Erythroblast (primary cell): Measurements from ENCODE around the gene PLIN1.
A peak's percentile ranks its signal among the peaks of the same experiment; 100 is the strongest.

Experiments
- DNase-seq, 2 experiments: peaks; one replicate each; lab custom pipeline; 2025; lab: John Stamatoyannopoulos, UW
- GATA1 ChIP-seq: IDR thresholded peaks from 2 replicates; pipeline ENCODE4 v1.6.1; 2011; ENCODE audit warnings: low read depth, mild to moderate bottlenecking, control low read depth, low read length, moderate library complexity
- POLR2A ChIP-seq: IDR thresholded peaks from 2 replicates; pipeline ENCODE4 v1.6.1; 2011; ENCODE audit warnings: mild to moderate bottlenecking, low read length

PLIN1 gene

GRCh38 chr15:89652666-89653065, 26.5 kb downstream of the PLIN1 start:
- TF ChIP-seq GATA1 (no peak), POLR2A (no peak)
- DNase-seq, result no peak

- DNase-seq, result no peak
- TF ChIP-seq GATA1, result no peak
- TF ChIP-seq POLR2A, result no peak
Measured at GRCh38 chr15:89652131-89652530, 27.0 kb downstream of the PLIN1 start.

- DNase-seq, result no peak
- TF ChIP-seq GATA1 (no peak), POLR2A (no peak)
Measured at GRCh38 chr15:89649716-89650115, 29.5 kb downstream of the PLIN1 start.

DNA sequence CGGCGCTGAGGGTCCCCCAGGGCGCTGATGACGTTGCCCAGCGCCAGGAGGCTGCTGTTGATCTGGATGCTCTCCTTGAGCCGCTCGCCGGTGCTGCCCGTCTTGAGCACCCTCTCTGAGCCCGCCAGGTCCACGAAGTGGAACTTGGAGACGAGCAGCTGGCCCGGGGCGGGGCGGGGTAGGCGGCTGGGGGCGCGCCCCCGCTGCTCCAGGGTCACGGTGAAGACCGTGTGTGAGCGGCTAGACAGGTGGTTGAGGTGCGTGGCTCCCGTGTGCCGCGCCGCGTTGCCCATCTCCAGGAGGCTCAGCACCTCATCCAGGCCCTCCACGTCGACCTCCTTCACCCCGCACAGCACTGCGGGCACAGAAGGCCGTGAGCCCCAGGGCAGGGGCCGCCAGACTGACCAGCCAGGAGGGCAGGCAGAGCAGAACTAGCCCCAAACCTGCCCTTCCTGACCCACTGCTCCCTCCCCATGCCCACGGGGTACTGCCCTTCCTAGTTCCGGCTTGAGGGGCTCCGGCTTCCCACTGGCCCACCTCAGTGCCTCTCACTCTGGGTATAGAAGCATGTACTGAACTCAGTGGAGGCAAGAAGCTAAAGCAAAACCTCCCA, 30.0 kb downstream of the PLIN1 start:
- no peak for TF ChIP-seq POLR2A
- TF ChIP-seq GATA1, result no peak
- DNase-seq, result no peak

DNA sequence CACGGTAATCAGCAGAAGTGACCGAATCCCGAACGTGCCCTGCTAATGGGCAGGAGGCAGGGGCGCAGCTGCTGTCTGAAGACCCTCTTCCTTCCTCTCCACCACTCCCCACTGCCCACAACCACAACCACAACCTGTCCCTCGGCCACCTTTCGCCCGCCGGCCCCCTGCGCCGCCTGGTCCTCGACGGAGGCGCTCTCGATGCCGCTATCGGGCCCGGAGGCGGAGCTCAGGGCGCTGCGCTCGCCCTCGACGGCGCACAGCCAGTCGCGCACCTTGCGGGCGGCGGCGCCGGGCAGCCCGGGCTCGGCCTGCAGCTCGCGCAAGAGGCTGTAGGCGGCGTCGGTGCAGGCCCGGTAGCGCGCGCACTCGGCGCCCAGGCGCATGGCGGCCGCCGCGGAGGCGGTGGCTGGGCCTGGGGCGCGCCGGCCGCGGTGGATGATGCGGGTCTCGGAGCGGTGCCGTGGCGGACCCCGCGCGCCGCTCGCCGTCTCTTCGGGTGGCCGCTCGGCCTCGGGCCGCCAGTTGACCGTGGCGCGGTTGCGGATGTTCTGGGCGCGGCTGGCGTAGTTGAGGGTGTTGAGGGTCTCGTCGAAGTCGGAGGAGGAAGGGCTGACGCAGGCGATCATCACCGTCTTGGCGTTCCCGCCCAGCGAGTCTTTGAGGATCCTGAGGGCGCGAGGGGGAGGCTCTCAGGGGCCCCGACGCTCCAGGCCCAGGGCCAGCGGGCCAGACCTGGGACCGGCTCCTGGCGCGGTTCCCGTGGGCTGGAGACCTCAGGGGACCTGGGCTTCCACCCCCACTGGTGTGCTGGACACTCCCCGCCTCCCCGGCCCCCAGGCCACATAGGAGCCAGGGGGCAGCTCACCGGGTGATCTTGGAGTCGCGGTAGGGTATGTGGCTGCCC, 30.8 kb downstream of the PLIN1 start:
- DNase-seq, result no peak
- TF ChIP-seq POLR2A (no peak), GATA1 (no peak)

- peak; percentile 56 to 77 for DNase-seq
- TF ChIP-seq POLR2A, result no peak
- no peak for TF ChIP-seq GATA1
Measured at GRCh38 chr15:89647191-89647851, 31.8 kb downstream of the PLIN1 start.

- no peak for DNase-seq
- no peak for TF ChIP-seq GATA1
- no peak for TF ChIP-seq POLR2A
Measured at GRCh38 chr15:89646416-89647141, 32.6 kb downstream of the PLIN1 start.

DNA sequence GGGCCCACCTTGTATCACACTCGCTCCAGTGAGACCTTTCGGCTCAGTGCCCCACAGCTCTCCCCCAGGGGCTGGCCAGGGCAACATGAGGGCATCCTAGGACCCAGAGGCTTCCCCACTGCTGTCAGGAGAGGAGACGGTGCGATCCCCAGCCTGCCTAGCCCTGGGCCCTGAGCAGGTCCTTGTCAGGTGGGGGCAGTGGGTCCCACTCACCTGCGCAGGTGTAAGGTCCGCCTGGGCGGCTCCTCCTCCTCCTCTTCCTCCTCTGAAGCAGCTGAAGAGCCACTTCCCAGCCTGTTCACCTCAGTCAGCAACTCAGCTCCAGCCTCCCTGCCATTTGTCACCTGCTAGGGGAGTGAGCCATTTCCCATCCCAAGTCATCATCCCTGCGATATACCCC, 33.5 kb downstream of the PLIN1 start:
- no peak for DNase-seq
- TF ChIP-seq POLR2A (no peak), GATA1 (no peak)

- no peak for DNase-seq
- no peak for TF ChIP-seq POLR2A
- no peak for TF ChIP-seq GATA1
Measured at GRCh38 chr15:89642106-89642505, 37.1 kb downstream of the PLIN1 start.

DNA sequence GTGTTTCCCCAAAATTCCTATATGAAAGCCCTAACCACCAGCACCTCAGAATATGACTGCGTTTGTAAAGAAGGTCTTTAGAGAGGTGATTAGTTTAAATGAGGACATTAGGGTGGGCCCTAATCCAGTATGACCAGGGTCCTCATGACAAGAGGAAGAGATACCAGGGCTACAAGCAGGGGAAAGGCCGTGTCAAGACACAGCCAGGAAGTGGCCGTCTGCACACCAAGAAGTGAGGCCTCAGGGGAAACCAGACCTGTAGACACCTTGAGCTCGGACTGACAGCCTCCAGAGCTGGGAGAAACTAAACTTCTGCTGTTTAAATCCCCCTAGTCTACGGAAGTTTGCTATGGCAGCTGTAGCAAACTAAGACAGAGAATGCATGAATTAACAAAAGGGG, 38.1 kb downstream of the PLIN1 start:
- DNase-seq, result no peak
- TF ChIP-seq GATA1 (no peak), POLR2A (no peak)

DNA sequence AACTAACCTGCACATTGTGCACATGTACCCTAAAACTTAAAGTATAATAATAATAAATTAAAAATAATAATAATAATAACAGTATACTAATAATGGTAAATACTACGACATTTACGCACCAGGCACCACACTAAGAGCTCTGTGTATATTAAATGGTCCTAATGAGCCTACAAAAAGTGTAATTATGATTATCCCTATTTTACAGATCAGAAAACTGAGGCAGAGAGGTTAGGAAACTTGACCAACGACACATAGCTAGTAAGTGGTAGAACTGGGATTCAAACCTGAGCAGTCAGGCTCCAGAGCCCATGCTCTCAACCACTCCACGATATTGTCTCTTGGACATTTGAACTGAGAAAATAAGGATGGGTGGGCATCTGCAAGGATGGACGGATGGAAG, 38.9 kb downstream of the PLIN1 start:
- TF ChIP-seq POLR2A (no peak), GATA1 (no peak)
- no peak for DNase-seq

- TF ChIP-seq GATA1 (no peak), POLR2A (no peak)
Measured at GRCh38 chr15:89633585-89633984, 45.6 kb downstream of the PLIN1 start.

More at GRCh38 chr15:89633585-89633984, 45.6 kb downstream of the PLIN1 start:
- DNase-seq, result no peak
